ENCODE results near the gene RAB7B.

- TF ChIP-seq CTCF (IDR thresholded peaks at IDR 0.05; ENCODE audit: insufficient read depth, low read length) (no peak), REST (IDR thresholded peaks at IDR 0.05; ENCODE audit: insufficient replicate concordance, low read depth) (no peak), POLR2AphosphoS5 (IDR thresholded peaks at IDR 0.05; ENCODE audit: low read depth) (no peak)
Observed at GRCh38 chr1:206040328-206040727, 37.1 kb upstream of the RAB7B start.

Data from HL-60 (cell line).